Activated gamma-delta T cell treated with anti-CD3 and anti-CD28 coated beads, Interleukin-2, amount 50 U/mL, for 16 hours (primary cell): ENCODE data around the gene LARGE1.
A peak's percentile ranks its signal among the peaks of the same experiment; 100 is the strongest.
"Not testable (repeated sequence)": the region's sequence is repeated elsewhere in the genome, so short reads cannot be mapped to it uniquely, and the experiment has no call there.

ENCODE experiments used
- DNase-seq: peaks from one replicate; pipeline ENCODE4 v3.0.0-alpha.2; 2020; ENCODE audit warnings: low read depth

The LARGE1 gene

GRCh38 chr22:33593818-33594217 lies 326.5 kb downstream of the LARGE1 start:
- DNase-seq = no peak

- DNase-seq = no peak
These were observed 328.3 kb downstream of the LARGE1 start for GRCh38 chr22:33591946-33592345.

GRCh38 chr22:33589297-33589696 lies 331.0 kb downstream of the LARGE1 start:
- DNase-seq = no peak

GRCh38 chr22:33588860-33589259 lies 331.4 kb downstream of the LARGE1 start:
- DNase-seq = no peak

- DNase-seq = no peak
These were observed 336.1 kb downstream of the LARGE1 start for GRCh38 chr22:33584152-33584551.

- no peak for DNase-seq
These were observed 337.4 kb downstream of the LARGE1 start for GRCh38 chr22:33582822-33583400.

GRCh38 chr22:33580310-33580709 lies 340.0 kb downstream of the LARGE1 start:
- DNase-seq = no peak

GRCh38 chr22:33579448-33580093 lies 340.7 kb downstream of the LARGE1 start:
- peak; percentile 33 for DNase-seq

GRCh38 chr22:33578752-33579151 lies 341.5 kb downstream of the LARGE1 start:
- DNase-seq = no peak

GRCh38 chr22:33577862-33578411 lies 342.3 kb downstream of the LARGE1 start:
- no peak for DNase-seq

GRCh38 chr22:33576205-33576604 lies 344.1 kb downstream of the LARGE1 start:
- DNase-seq = no peak

GRCh38 chr22:33575771-33576170 lies 344.5 kb downstream of the LARGE1 start:
- DNase-seq = no peak

GRCh38 chr22:33575041-33575440 lies 345.2 kb downstream of the LARGE1 start:
- DNase-seq = no peak

- no peak for DNase-seq
These were observed 346.8 kb downstream of the LARGE1 start for GRCh38 chr22:33573479-33573878.

GRCh38 chr22:33572086-33572485 lies 348.2 kb downstream of the LARGE1 start:
- DNase-seq = no peak

- no peak for DNase-seq
These were observed 350.2 kb downstream of the LARGE1 start for GRCh38 chr22:33570110-33570509.

GRCh38 chr22:33569559-33569958 lies 350.7 kb downstream of the LARGE1 start:
- DNase-seq = no peak

- DNase-seq = no peak
These were observed 351.3 kb downstream of the LARGE1 start for GRCh38 chr22:33569018-33569417.

- DNase-seq = not testable (repeated sequence)
These were observed 353.8 kb downstream of the LARGE1 start for GRCh38 chr22:33566495-33566894.

- no peak for DNase-seq
These were observed 354.7 kb downstream of the LARGE1 start for GRCh38 chr22:33565580-33565995.

- DNase-seq = no peak
These were observed 355.6 kb downstream of the LARGE1 start for GRCh38 chr22:33564683-33565082.

- no peak for DNase-seq
These were observed 356.9 kb downstream of the LARGE1 start for GRCh38 chr22:33563220-33563964.

- DNase-seq = no peak
These were observed 357.8 kb downstream of the LARGE1 start for GRCh38 chr22:33562501-33562900.
